A673 (cell line): Measurements from ENCODE around the gene RFTN1.

Source experiments
- EZH2 ChIP-seq: fragments of 200-600 bp; sonication (generic); IDR thresholded peaks from 2 replicates; pipeline ENCODE4 v1.6.1; 2017; ENCODE audit warnings: borderline replicate concordance, low read depth, mild to moderate bottlenecking, mixed read lengths, antibody characterized with exemption, low read length; ENCODE audit not compliant: poor library complexity, severe bottlenecking
- TF ChIP-seq, protein P1 (sequence below): fragments of 300-800, 200-600 bp; sonication (generic); conservative IDR thresholded peaks from 2 replicates; pipeline ENCODE4 v1.5.1; 2017; ENCODE audit warnings: low read depth, mild to moderate bottlenecking, antibody characterized with exemption, low read length, moderate library complexity, mixed read lengths

- TF ChIP-seq, protein P1, sequence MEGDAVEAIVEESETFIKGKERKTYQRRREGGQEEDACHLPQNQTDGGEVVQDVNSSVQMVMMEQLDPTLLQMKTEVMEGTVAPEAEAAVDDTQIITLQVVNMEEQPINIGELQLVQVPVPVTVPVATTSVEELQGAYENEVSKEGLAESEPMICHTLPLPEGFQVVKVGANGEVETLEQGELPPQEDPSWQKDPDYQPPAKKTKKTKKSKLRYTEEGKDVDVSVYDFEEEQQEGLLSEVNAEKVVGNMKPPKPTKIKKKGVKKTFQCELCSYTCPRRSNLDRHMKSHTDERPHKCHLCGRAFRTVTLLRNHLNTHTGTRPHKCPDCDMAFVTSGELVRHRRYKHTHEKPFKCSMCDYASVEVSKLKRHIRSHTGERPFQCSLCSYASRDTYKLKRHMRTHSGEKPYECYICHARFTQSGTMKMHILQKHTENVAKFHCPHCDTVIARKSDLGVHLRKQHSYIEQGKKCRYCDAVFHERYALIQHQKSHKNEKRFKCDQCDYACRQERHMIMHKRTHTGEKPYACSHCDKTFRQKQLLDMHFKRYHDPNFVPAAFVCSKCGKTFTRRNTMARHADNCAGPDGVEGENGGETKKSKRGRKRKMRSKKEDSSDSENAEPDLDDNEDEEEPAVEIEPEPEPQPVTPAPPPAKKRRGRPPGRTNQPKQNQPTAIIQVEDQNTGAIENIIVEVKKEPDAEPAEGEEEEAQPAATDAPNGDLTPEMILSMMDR = no peak
- no peak for TF ChIP-seq EZH2
These were observed 39.3 kb upstream of the RFTN1 start for GRCh38 chr3:16552757-16553156.
